Left ventricle myocardium inferior (tissue), 1 donor: ENCODE results near the gene CCDC182. TPM values are rescaled to one million over a fixed set of nuclear protein-coding genes. Genes with fewer than 3 reads are reported as not detected.

Experiments
- DNase-seq: peaks from one replicate; pipeline ENCODE4 v3.0.0-alpha.2; 2020
- H3K27ac ChIP-seq: fragments of 200-600 bp; replicated peaks from 2 replicates; pipeline ENCODE4 v1.8.0; 2021
- H3K27me3 ChIP-seq: fragments of 200-600 bp; 2 replicates; pipeline ENCODE4 v1.8.0; 2021; ENCODE audit warnings: low read depth
- H3K36me3 ChIP-seq: fragments of 200-600 bp; 2 replicates; pipeline ENCODE4 v1.8.0; 2021
- H3K4me1 ChIP-seq: fragments of 200-600 bp; 2 replicates; pipeline ENCODE4 v1.8.0; 2021
- H3K4me3 ChIP-seq: fragments of 200-600 bp; 2 replicates; pipeline ENCODE4 v1.8.0; 2021; ENCODE audit warnings: mild to moderate bottlenecking, moderate library complexity
- H3K9me3 ChIP-seq: fragments of 200-600 bp; replicated peaks from 2 replicates; pipeline ENCODE4 v1.8.0; 2021
- intact Hi-C: fragments of 100-400 bp; cut with micrococcal nuclease; formaldehyde crosslinking; loops from one replicate; pipeline ENCODE4 v1.11.0; 2022
- total RNA-seq: library from RNA; stranded (reverse); fragmentation: NEBNext Ultra II Directional; extraction: Animal tissue kit (Norgen Biotek cat#: 25700); gene quantifications from one replicate; pipeline ENCODE4 v1.2.1, GENCODE V29; 2021
- TF ChIP-seq, protein P1 (sequence below): fragments of 200-600 bp; IDR thresholded peaks from 2 replicates; pipeline ENCODE4 v1.8.0; 2021; ENCODE audit warnings: antibody characterized with exemption, mild to moderate bottlenecking, borderline replicate concordance
- donor health status: DM: no; HTN: yes; CAD: no; lungs with severe emphysema.

CCDC182 gene
- total RNA-seq, 1 donor from 2014 or later = not detected

DNA sequence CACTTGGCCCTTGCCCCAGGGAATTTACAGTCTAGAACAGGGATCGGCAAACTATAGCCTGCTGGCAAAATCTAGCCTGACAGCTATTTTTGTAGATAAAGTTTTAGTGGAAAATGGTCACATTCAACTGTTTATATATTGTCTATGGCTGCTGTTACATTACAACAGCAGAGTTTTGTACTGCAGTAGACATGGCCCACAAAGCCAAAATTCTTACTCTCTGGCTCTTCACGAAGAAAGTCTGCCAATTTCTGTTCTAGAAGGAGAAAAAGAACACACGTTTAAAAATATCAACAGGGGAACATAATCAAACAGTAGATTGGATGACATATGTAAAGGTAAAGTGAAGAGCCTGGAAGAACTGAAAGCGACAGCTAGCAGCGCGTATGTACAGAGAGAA is 33.2 kb upstream of the CCDC182 start:
- no peaks in the 10 kb centered on the region for H3K9me3 ChIP-seq
- no peak overlapping the region for H3K27ac ChIP-seq
- TF ChIP-seq, protein P1, sequence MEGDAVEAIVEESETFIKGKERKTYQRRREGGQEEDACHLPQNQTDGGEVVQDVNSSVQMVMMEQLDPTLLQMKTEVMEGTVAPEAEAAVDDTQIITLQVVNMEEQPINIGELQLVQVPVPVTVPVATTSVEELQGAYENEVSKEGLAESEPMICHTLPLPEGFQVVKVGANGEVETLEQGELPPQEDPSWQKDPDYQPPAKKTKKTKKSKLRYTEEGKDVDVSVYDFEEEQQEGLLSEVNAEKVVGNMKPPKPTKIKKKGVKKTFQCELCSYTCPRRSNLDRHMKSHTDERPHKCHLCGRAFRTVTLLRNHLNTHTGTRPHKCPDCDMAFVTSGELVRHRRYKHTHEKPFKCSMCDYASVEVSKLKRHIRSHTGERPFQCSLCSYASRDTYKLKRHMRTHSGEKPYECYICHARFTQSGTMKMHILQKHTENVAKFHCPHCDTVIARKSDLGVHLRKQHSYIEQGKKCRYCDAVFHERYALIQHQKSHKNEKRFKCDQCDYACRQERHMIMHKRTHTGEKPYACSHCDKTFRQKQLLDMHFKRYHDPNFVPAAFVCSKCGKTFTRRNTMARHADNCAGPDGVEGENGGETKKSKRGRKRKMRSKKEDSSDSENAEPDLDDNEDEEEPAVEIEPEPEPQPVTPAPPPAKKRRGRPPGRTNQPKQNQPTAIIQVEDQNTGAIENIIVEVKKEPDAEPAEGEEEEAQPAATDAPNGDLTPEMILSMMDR = no peak
- no peaks in the 10 kb centered on the region for H3K27me3 ChIP-seq
- DNase-seq = no peak
- peaks cover 23% of the 10 kb centered on the region for H3K4me1 ChIP-seq
- H3K4me3 ChIP-seq = no peak overlapping the region
- intact Hi-C loops = no loop called here
- H3K36me3 ChIP-seq = no peaks in the 10 kb centered on the region

DNA sequence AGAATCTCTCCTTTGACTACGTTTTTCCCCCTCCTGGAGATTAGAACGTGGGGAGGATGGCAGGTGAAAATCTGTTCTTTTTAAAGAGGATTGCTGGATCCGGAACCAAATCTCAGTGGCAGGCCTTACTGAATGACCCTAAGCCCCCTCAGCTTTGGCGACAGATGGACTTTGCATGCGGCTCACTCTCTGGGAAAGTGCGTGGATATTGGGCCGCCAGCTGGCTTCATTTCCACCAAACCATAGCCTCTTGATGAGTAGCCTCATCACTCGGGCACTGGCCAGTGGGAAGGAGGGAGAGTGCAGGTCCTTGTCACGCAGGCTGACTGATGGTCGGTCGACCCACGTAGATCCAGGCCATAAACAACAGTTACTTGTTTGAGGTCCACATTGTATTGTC is 31.3 kb upstream of the CCDC182 start:
- Histone ChIP-seq H3K4me1 (peaks cover 4% of the 10 kb centered on the region), H3K9me3 (no peaks in the 10 kb centered on the region), H3K27me3 (no peaks in the 10 kb centered on the region), H3K36me3 (no peaks in the 10 kb centered on the region), H3K4me3 (no peak overlapping the region), H3K27ac (no peak overlapping the region)
- TF ChIP-seq, protein P1 = no peak
- DNase-seq = no peak
- intact Hi-C loops = no loop called here

GRCh38 chr17:57774872-57775271 is 29.8 kb upstream of the CCDC182 start:
- Histone ChIP-seq H3K36me3 (no peaks in the 10 kb centered on the region), H3K27me3 (no peaks in the 10 kb centered on the region), H3K4me3 (no peak overlapping the region), H3K27ac (no peak overlapping the region), H3K4me1 (no peaks in the 10 kb centered on the region), H3K9me3 (no peaks in the 10 kb centered on the region)
- TF ChIP-seq, protein P1 = no peak
- intact Hi-C loops = no loop called here
- DNase-seq = no peak

DNA sequence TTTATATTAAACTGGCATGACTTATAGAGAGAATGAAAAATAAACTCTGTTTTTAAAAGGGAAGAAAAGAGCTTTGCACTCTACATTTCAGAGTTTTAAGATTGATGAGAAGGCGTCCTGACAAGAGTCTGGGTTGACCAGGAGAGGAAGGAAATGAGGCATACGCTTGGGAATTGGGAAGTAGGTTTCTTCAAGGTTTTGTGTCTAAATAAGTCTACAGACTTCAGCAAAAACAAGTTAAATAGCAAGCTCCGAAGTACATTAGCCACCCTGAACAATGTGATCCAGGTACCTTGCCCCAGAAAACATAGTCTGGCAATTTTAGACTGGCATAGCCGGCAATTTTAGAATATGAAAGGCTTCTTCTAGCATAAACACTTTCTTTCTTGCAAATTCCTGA is 28.5 kb upstream of the CCDC182 start:
- TF ChIP-seq, protein P1 = no peak
- intact Hi-C loops = no loop called here
- Histone ChIP-seq H3K36me3 (no peaks in the 10 kb centered on the region), H3K4me3 (no peak overlapping the region), H3K27me3 (no peaks in the 10 kb centered on the region), H3K9me3 (no peaks in the 10 kb centered on the region), H3K4me1 (no peaks in the 10 kb centered on the region), H3K27ac (no peak overlapping the region)
- no peak for DNase-seq

DNA sequence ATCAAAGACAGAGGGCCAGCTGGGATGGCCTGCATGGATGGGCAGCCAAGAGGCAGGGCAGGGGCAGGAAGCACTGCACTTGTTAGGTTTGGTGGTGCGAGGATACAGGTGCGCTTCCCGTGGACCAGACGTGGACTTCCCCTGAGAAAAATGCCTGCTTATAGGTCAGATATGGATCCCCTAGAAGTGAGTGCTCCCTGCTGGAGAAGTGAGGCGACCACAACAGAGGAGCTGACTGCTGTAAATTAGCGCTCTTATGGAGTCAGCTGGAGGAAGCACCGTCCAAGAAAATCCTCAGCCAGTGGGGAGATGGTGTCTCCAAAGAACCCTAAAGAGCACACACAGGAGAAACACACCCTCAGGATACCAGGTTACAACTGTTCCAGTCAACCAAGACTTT is 27.7 kb upstream of the CCDC182 start:
- no peak for DNase-seq
- Histone ChIP-seq H3K27ac (no peak overlapping the region), H3K27me3 (peaks cover 5% of the 10 kb centered on the region), H3K36me3 (no peaks in the 10 kb centered on the region), H3K4me3 (no peak overlapping the region), H3K4me1 (no peaks in the 10 kb centered on the region), H3K9me3 (no peaks in the 10 kb centered on the region)
- intact Hi-C loops = no loop called here
- TF ChIP-seq, protein P1 = no peak

- TF ChIP-seq, protein P1 = no peak
- H3K4me1 ChIP-seq = no peaks in the 10 kb centered on the region
These were observed 22.5 kb upstream of the CCDC182 start for GRCh38 chr17:57767561-57767960.

More at GRCh38 chr17:57767561-57767960, 22.5 kb upstream of the CCDC182 start:
- intact Hi-C loops = no loop called here
- Histone ChIP-seq H3K36me3 (no peaks in the 10 kb centered on the region), H3K4me3 (no peak overlapping the region), H3K27me3 (peaks cover 16% of the 10 kb centered on the region), H3K9me3 (no peaks in the 10 kb centered on the region), H3K27ac (no peak overlapping the region)
- no peak for DNase-seq
